HepG2 (cell line): ENCODE data around the gene ZC3H13. TPM values are rescaled to one million over a fixed set of nuclear protein-coding genes. Genes with fewer than 3 reads are reported as not detected.

Experiments
- CSRNP1 ChIP-seq: sonication (generic); formaldehyde crosslinking; IDR thresholded peaks from 2 replicates; pipeline ENCODE4 v1.8.1; 2023; ENCODE audit warnings: mild to moderate bottlenecking, missing genetic modification reagents
- HDAC6 ChIP-seq: fragments of 200-600 bp; sonication (generic); IDR thresholded peaks from 2 replicates; pipeline ENCODE4 v1.7.0; 2017; ENCODE audit warnings: mild to moderate bottlenecking, antibody characterized with exemption, low read length, low read depth
- HNF4G ChIP-seq, 2 experiments: sonication (generic) in 1 of 2; formaldehyde crosslinking in 1 of 2; IDR thresholded peaks; 2 replicates each; pipeline versions ENCODE4 v1.4.0 to v1.6.1; 2011 to 2020; ENCODE audit warnings: borderline replicate concordance in 2 of 2, low read depth in 2 of 2, mild to moderate bottlenecking in 2 of 2, low read length in 1 of 2, missing genetic modification reagents in 1 of 2, moderate library complexity in 1 of 2
- HNRNPK ChIP-seq: fragments of 200-400 bp; formaldehyde crosslinking; IDR thresholded peaks from 2 replicates; pipeline ENCODE4 v1.6.1; 2018; ENCODE audit warnings: low read length, low read depth, moderate library complexity, mild to moderate bottlenecking; ENCODE audit not compliant: poor library complexity, severe bottlenecking
- MIER3 ChIP-seq: IDR thresholded peaks from 2 replicates; pipeline ENCODE4 v1.6.1; 2016; ENCODE audit warnings: missing compliant biosample characterization, borderline replicate concordance
- POLR2AphosphoS2 ChIP-seq: IDR thresholded peaks from 2 replicates; pipeline ENCODE4 v1.6.1; 2011; ENCODE audit warnings: low read depth, low read length, improper control_type of control experiment
- TCF12 ChIP-seq, 2 experiments: fragments of 450-650 bp in 1 of 2; sonication (generic) in 1 of 2; formaldehyde crosslinking in 1 of 2; IDR thresholded peaks; 2 replicates each; pipeline versions ENCODE4 v1.6.1 to v1.8.0; 2017 to 2022; ENCODE audit warnings: antibody characterized with exemption in 1 of 2, mild to moderate bottlenecking in 1 of 2, missing genetic modification reagents in 1 of 2, moderate library complexity in 1 of 2
- ZHX2 ChIP-seq, 2 experiments: sonication (generic) in 1 of 2; formaldehyde crosslinking in 1 of 2; IDR thresholded peaks; 2 replicates each; pipeline versions ENCODE4 v1.6.1 to v1.9.0; 2014 to 2022; ENCODE audit warnings: antibody characterized with exemption in 1 of 2, borderline replicate concordance in 1 of 2, inconsistent platforms in 1 of 2, low read depth in 1 of 2, missing genetic modification reagents in 1 of 2
- ZKSCAN8 ChIP-seq: IDR thresholded peaks from 2 replicates; pipeline ENCODE4 v1.6.1; 2016; ENCODE audit warnings: borderline replicate concordance, missing genetic modification reagents, missing compliant biosample characterization
- ZNF563 ChIP-seq: sonication (generic); formaldehyde crosslinking; IDR thresholded peaks from 2 replicates; pipeline ENCODE4 v1.8.0; 2022; ENCODE audit warnings: mild to moderate bottlenecking, moderate library complexity, missing genetic modification reagents
- ZNF710 ChIP-seq: sonication (generic); formaldehyde crosslinking; IDR thresholded peaks from 2 replicates; pipeline ENCODE4 v1.5.0; 2020; ENCODE audit warnings: mild to moderate bottlenecking, missing genetic modification reagents, borderline replicate concordance
- ZSCAN25 ChIP-seq: sonication (generic); formaldehyde crosslinking; IDR thresholded peaks from 2 replicates; pipeline ENCODE4 v1.8.0; 2022; ENCODE audit warnings: mild to moderate bottlenecking, missing genetic modification reagents
- polyA plus RNA-seq, 8 experiments: library from polyadenylated mRNA; depleted of rRNA in 3 of 8; stranded (reverse) in 7 of 8; unstranded in 1 of 8; fragments of >200 nt; fragmentation: Illumina TruSeq in 4 of 8; extraction: Trizol in 4 of 8; gene quantifications; 2 replicates each; pipeline versions ENCODE4 v1.2.1 to v1.2.3, GENCODE V29; 2011 to 2016; ENCODE audit warnings: low read depth in 4 of 8, missing spikeins in 1 of 8, mixed read lengths in 1 of 8; ENCODE audit not compliant: insufficient read depth in 1 of 8
- total RNA-seq, 5 experiments: library from RNA; depleted of rRNA; stranded (reverse); fragments of >200 nt; fragmentation: Illumina TruSeq; extraction: Trizol; gene quantifications; 2 replicates each; pipeline ENCODE4 v1.2.3, GENCODE V29; 2016; ENCODE audit warnings: low read depth in 1 of 5
- TF ChIP-seq, protein P1 (sequence below): sonication (generic); formaldehyde crosslinking; IDR thresholded peaks from 2 replicates; pipeline ENCODE4 v1.5.0; 2020; ENCODE audit warnings: mild to moderate bottlenecking, missing genetic modification reagents

The ZC3H13 gene
- total and polyA plus RNA-seq, 2 of the 13 experiments (the other 11 are each of a cell fraction or from before 2014, with no cell fraction given) = 2.7 to 23.5 TPM

- TF ChIP-seq ZNF710 (CRISPR knock-in tag) (no peak), ZNF563 (peak; percentile 60), MIER3 (0 out of 2 replicates have a peak, but pooled peaks have one; percentile 23), POLR2AphosphoS2 (peak; percentile 89), ZSCAN25 (peak; percentile 25; the same call in 1 of the 2 replicates), TCF12 (IDR thresholded peaks at IDR 0.05) (no peak), TCF12 (CRISPR knock-in tag; IDR thresholded peaks at IDR 0.05) (0 out of 2 replicates have a peak, but pooled peaks have one; percentile 19), CSRNP1 (CRISPR knock-in tag) (peak; percentile 56; the same call in 1 of the 2 replicates), ZHX2 (IDR thresholded peaks at IDR 0.05; ENCODE audit: low read depth) (peak; percentile 88), ZHX2 (CRISPR knock-in tag; IDR thresholded peaks at IDR 0.05; ENCODE audit: borderline replicate concordance) (no peak), HDAC6 (no peak), ZKSCAN8 (CRISPR knock-in tag) (0 out of 2 replicates have a peak, but pooled peaks have one; percentile 64), HNF4G (IDR thresholded peaks at IDR 0.05; ENCODE audit: borderline replicate concordance, low read depth, low read length) (no peak), HNF4G (CRISPR knock-in tag; IDR thresholded peaks at IDR 0.05; ENCODE audit: borderline replicate concordance, low read depth) (peak; percentile 41; the same call in 1 of the 2 replicates), HNRNPK (no peak)
- TF ChIP-seq, protein P1, sequence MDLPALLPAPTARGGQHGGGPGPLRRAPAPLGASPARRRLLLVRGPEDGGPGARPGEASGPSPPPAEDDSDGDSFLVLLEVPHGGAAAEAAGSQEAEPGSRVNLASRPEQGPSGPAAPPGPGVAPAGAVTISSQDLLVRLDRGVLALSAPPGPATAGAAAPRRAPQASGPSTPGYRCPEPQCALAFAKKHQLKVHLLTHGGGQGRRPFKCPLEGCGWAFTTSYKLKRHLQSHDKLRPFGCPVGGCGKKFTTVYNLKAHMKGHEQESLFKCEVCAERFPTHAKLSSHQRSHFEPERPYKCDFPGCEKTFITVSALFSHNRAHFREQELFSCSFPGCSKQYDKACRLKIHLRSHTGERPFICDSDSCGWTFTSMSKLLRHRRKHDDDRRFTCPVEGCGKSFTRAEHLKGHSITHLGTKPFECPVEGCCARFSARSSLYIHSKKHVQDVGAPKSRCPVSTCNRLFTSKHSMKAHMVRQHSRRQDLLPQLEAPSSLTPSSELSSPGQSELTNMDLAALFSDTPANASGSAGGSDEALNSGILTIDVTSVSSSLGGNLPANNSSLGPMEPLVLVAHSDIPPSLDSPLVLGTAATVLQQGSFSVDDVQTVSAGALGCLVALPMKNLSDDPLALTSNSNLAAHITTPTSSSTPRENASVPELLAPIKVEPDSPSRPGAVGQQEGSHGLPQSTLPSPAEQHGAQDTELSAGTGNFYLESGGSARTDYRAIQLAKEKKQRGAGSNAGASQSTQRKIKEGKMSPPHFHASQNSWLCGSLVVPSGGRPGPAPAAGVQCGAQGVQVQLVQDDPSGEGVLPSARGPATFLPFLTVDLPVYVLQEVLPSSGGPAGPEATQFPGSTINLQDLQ (CRISPR knock-in tag) = no peak
Measured at GRCh38 chr13:46052319-46053161, at the start of gene ZC3H13 (continued).
